GM12874 (cell line): ENCODE measurements around the gene MAT2A.

Experiments used
- TF ChIP-seq, protein P1 (sequence below): IDR thresholded peaks from 2 replicates; pipeline ENCODE4 v1.5.1; 2011; ENCODE audit warnings: low read depth, mild to moderate bottlenecking, control low read depth, low read length, moderate library complexity; ENCODE audit not compliant: insufficient read depth

The MAT2A gene

DNA sequence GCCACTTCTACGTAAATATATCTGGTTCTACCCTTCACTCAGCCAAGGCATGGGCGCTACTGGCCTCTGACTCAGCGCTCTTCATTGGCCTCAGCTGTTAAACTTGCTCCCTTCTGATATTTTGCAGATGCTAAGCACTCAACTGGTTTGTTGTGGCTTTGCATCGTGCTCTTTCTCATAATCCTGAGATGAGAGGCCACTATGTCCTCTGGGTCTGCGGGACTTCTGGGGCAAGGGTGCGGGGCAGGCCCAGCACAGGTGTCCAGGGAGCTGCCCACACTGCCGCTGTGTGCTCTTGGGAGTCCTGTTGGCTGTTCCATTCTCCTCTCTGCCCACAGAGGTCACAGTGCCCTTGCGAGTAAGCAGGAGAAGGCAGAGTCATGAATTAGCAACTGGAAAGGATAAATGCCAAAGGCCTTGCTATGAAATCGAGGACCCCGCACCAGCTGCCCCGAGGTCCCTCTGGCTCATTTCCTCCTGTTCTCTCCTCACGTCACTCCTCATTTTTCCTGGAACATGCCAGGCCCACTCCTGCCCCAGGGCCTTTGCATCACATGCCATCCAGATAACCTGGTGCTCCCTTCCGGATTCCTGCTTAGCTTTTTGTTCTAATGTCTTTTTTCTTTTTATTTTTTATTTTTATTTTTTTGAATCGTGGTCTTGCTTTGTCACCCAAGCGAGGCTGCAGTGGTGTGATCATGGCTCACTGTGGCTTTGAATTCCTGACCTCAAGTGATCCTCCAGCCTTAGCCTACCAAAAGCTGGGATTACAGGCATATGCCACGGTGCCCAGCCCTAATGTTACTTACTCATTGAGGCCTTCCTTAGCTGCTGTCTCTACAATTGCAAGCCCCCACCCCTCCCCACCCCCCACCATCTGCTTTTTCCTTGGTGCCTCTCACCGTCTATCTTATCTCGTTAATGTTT lies 34.9 kb upstream of the MAT2A start:
- TF ChIP-seq, protein P1, sequence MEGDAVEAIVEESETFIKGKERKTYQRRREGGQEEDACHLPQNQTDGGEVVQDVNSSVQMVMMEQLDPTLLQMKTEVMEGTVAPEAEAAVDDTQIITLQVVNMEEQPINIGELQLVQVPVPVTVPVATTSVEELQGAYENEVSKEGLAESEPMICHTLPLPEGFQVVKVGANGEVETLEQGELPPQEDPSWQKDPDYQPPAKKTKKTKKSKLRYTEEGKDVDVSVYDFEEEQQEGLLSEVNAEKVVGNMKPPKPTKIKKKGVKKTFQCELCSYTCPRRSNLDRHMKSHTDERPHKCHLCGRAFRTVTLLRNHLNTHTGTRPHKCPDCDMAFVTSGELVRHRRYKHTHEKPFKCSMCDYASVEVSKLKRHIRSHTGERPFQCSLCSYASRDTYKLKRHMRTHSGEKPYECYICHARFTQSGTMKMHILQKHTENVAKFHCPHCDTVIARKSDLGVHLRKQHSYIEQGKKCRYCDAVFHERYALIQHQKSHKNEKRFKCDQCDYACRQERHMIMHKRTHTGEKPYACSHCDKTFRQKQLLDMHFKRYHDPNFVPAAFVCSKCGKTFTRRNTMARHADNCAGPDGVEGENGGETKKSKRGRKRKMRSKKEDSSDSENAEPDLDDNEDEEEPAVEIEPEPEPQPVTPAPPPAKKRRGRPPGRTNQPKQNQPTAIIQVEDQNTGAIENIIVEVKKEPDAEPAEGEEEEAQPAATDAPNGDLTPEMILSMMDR: no peak

DNA sequence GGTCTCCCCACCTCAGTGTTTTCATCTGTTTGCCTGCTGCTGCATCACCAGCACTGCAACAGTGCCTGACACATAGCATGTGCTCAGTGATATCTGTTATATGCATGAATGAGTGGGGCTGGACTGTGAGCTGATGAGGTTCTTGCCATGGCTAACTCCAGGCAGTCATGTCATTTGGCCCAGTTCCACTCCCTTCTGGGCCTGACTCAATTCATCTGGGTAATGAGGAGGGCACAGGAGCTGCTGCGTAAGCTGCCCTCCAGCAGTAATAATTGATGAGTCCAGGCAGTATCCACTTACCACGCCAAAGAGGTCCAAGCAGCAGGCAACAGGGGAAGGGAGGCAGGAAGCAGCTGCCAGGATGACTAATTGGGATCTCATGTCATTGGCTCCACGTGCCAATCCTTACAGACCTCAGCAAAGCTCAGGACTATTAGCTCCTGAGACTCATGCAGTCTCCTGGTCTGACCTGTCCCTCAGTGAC lies 34.1 kb upstream of the MAT2A start:
- TF ChIP-seq, protein P1: no peak

DNA sequence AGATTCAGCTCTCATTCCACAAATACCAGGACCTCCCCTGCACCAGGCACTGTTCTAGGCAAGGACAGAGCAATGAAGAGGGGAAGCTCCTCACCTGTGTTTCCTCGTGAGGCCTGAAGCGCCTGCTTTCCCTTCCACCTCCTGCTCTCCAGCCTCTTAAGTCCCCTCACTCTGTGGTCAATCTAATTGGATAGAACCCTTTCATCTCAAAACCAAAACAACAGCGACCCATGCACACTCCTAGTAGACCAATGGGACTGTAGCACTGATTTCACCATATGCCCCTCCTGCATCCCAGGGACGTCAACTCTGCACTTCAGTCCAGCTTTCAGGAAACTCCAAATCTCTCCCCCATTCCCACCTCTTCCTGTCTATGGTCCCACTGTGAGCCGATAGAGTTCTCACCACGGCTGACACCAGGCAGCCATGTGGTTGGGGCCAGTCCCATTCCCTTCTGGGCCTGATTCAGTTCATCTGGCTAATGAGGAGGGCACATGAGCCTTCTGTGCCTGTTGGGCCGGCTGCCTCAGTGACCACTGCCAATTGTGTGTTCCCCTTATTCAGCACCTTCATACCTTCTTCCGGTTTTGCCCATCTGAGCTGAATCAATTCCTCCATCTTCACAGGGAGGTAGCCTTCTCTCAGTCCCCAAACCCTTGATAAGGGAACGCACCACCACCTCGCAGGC lies 33.3 kb upstream of the MAT2A start:
- TF ChIP-seq, protein P1: no peak

DNA sequence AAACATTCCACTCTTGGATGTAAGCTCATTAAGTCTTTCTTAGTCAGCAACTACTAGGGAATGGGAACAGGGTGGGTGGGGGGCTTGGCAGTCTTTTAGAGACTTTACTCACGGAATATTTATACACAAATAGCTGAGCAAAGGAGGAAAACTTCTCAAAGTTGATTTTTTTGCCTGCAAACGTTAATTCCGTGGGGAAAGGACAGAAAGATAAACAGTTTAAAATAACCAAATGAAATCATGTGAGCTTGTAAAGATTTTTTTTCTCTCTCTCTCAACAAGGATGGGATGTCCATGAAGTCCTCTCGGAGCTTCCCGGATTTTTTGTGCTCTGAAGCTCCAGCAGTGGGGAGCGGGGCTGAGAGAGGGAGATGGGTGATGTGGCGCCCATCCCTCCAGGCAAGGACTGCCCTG lies 32.2 kb upstream of the MAT2A start:
- TF ChIP-seq, protein P1: no peak

DNA sequence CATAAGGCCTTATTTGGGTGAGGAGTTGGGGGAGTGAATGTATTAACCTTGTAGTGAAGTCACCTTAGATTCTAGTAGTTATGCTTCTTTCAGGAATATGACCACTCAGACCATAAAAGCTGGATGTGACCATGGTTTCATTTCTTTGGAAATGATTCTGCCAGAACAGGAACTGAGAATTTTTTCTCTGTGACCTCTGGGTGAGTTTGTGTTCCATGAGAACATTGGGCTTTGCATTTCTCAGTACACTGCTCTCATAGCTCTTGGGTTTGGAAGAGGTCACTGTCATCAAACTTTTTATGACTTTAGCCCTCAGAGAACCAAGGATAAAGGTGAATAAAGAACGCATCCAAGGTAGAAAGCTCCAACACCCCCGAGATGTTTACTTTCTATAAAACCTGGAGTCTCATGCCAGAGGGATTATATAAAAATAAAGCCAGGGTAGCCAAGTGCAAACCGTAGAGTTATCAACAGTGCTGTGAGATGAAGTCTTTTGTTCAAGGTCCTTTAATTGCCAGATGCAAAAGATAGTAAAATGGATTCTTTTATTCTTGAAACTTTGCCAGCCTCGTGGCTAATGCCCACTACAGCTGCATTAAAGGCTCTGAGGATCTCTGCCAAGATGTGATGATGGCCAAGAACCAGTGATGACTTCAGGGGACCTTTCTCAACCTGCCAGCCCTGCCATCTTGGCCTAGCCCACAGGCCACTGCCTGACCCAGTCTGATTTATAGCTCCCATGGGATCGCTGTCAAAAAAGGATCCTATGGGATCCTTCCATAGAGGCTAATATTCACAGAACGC lies 27.8 kb upstream of the MAT2A start:
- TF ChIP-seq, protein P1: no peak

DNA sequence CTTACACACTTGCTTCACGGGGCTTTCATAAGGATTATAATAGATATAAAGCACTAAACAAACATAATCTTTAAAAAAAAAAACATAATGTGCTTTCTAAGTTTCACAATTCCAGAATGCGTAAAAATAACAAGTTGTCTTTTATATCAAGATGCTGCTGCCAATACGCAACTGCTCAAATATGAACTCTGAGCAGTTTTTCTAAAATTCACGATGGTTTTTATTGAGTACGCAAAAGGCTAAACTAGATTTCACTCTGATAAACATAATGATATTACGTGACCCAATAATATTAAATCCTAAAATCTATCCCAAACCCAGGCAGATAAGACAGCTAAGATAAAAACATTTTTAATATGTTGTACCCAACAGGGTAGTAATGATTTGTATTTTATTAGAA lies 24.6 kb upstream of the MAT2A start:
- TF ChIP-seq, protein P1: no peak
